HL-60/S4 treated with retinoic acid at 250 ng/mL for 4 days and 3 days (cell line): Measurements from ENCODE around the gene RALA.
"Not testable (repeated sequence)": the region's sequence is repeated elsewhere in the genome, so short reads cannot be mapped to it uniquely, and the experiment has no call there.

Experiments
- in situ Hi-C: fragments of 300-500 bp; cut with MboI; formaldehyde crosslinking; loops from 2 replicates; pipeline ENCODE4 v1.7.0; 2022; ENCODE audit warnings: low sequenced_read_pairs

The RALA gene

DNA sequence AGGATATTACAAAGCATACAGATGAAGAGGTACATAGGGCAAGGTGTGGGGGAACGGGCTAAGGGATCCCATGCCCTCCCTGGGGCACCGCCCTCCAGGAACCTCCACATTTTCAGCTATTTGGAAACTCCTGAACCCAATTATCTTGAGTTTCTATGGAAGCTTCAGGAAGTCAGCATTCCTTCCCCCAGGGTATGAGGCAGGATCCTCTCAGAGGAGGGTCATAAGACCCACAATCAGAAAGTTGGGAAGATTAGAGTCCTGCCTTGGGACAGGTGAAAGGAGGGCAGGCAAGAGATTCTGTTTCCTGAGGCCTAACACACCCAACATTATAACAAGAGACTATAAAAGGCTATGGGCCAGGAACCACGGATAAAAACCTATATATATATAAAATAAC lies 98.0 kb downstream of the RALA start:
- in situ Hi-C loops: no loop called here

- in situ Hi-C loops: no loop called here
Observed at GRCh38 chr7:39721919-39722597, 98.7 kb downstream of the RALA start.

GRCh38 chr7:39727231-39728012 lies 104.0 kb downstream of the RALA start:
- in situ Hi-C loops: no loop called here

- in situ Hi-C loops: no loop called here
Observed at GRCh38 chr7:39732837-39733804, 109.7 kb downstream of the RALA start.

DNA sequence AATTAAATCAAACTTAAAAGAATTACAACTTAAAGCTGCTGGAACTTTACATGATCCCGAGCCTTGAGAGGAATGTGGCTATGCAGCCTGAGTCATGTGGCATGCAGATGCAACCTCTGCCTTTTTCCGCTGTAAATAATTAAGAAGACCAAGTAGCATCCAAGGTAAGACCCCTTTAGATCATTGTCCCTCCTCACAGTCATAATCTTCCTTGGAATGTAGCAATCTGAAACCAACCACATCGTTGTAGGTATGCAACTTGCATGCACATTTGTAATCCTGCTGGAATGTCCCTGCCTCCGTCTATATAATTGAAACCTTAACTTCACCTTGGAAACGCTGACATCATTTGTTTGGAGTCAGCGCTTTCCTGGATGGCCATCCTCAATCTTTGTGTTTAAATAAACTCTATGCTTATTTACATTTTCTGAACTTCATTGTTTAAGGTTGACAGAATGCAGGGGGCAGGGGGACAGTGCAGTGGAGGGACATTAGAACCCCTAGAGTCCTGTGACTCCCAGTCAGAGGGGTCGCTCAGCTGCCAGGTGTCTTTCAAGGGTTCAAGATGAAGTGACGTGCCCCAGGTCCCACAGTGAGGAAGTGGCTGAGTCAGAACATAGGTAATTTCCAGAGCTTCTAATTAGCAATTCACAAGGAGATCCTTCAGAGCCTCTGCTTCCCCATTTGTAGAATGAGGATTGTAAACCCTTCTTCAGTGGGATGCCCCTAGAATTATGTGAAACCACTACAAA lies 110.7 kb downstream of the RALA start:
- in situ Hi-C loops: no loop called here

DNA sequence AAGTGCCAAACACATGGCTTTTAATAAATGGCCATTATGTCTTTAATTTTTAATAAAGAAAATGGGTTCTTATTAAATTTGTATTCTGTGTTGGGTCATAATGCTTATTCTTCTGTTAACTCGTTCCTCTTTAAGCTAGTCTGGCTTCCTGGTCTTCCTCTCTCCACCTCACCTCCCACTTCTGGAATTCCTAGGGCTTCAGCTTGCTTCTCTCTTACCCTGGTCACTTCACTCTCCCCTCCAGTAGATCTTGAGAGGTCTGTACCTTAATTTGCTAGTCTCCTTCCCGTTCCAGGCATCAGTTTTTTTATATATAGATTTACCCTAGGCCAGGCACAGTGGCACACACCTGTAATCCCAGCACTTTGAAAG lies 111.2 kb downstream of the RALA start:
- in situ Hi-C loops: no loop called here

DNA sequence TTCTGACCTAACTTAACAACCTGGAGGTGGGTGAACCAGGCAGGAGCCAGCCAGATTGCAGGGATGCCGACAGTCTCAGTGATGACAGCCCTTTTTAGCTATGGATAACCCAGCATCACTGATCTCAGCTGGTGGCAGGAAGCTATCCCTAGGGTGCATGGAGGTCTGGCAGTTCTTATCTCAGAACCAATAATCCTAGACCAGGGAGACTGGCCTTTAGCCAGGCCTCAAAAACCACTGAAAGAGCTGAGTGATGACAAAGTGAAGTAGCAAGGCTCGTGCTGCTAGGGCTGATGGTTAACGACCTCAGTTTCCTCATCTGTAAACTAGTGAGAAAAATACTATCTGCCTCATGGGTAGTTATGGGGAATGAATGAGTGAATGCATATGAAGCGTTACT lies 112.5 kb downstream of the RALA start:
- in situ Hi-C loops: no loop called here

GRCh38 chr7:39741942-39742623 lies 118.7 kb downstream of the RALA start:
- in situ Hi-C loops: loop anchor here (5.0 kb wide), 1 partner anchor 160 kb away; no protein-coding TSS in a partner anchor

GRCh38 chr7:39744620-39745019 lies 121.2 kb downstream of the RALA start:
- in situ Hi-C loops: loop anchor here (5.0 kb wide), 1 partner anchor 162 kb away; no protein-coding TSS in a partner anchor

- in situ Hi-C loops: no loop called here
Observed at GRCh38 chr7:39745320-39745719, 121.9 kb downstream of the RALA start.

- in situ Hi-C loops: no loop called here
Observed at GRCh38 chr7:39746103-39746819, 122.9 kb downstream of the RALA start.

GRCh38 chr7:39749177-39749576 lies 125.8 kb downstream of the RALA start:
- in situ Hi-C loops: no loop called here

DNA sequence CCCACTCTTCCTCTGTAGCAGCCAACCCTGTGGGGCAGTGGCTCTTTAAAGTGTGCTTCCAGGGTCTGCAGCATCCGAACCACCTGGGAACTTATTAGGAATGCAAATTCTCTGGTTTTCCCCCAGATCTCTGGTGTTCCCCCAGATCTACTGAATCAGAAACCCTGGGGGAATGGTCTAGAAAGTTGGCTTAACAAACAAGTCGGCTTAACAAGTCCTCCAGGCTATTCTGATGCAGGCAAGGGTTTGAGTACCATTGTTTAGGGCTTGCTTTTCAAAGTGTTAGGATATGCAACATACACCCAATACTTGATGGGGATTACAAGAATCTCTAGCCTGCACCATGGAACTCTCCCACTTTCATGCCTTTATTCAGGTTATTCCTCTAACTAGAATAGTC lies 126.3 kb downstream of the RALA start:
- in situ Hi-C loops: no loop called here

DNA sequence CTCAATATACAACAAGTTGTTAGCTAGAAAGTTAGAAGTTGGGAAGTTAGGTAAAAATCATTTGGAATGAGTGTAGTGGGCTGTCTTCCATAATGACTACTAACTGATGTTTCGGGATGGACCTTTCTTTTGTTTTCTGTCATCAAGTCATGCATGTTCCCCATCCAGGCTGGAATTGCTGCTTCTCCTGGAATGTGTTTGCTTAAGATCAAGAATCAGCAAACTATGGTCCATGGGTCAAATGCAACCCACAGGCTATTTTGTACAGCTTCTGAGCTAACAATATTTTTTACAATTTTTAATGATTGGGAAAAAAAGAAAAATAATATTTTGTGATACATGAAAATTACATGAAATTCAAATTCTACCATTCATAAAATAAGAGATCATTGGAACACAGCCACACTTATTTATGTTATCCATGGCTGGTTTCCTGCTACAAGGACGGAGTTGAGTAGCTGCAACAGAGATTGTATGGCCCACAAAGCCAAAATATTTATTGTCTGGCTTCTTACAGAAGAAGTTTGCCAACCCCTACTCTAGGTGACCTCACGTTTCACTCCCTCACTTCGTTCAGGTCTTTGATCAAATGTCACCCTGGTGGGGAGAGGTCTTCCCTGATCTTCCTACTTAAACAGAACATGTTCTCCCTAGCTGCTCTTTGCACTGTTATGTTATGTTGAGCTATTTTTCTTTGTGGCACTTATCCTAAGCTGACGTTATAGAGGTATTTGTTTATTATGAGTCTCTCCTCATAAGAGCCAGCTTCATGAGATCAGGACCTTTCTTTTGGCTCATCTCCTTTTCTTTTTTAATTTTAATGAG lies 127.1 kb downstream of the RALA start:
- in situ Hi-C loops: no loop called here

- in situ Hi-C loops: not testable (repeated sequence)
Observed at GRCh38 chr7:39753237-39753636, 129.9 kb downstream of the RALA start.

DNA sequence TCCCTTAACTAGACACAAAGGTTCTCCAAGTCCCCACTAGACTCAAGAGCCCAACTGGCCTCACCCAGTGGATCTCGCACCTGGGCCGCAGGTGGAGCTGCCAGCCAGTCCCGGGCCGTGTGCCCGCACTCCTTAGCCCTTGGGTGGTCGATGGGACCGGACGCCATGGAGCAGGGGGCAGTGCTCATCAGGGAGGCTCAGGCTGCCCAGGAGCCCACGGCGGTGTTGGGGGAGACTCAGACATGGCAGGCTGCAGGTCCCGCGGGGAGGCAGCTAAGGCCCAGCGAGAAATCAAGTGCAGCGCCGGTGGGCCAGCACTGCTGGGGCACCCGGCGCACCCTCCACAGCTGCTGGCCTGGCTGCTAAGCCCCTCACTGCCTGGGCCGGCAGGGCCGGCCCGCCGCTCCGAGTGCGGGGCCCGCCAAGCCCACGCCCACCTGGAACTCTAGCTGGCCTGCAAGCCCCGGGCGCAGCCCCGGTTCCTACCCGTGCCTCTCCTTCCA lies 130.5 kb downstream of the RALA start:
- in situ Hi-C loops: no loop called here

DNA sequence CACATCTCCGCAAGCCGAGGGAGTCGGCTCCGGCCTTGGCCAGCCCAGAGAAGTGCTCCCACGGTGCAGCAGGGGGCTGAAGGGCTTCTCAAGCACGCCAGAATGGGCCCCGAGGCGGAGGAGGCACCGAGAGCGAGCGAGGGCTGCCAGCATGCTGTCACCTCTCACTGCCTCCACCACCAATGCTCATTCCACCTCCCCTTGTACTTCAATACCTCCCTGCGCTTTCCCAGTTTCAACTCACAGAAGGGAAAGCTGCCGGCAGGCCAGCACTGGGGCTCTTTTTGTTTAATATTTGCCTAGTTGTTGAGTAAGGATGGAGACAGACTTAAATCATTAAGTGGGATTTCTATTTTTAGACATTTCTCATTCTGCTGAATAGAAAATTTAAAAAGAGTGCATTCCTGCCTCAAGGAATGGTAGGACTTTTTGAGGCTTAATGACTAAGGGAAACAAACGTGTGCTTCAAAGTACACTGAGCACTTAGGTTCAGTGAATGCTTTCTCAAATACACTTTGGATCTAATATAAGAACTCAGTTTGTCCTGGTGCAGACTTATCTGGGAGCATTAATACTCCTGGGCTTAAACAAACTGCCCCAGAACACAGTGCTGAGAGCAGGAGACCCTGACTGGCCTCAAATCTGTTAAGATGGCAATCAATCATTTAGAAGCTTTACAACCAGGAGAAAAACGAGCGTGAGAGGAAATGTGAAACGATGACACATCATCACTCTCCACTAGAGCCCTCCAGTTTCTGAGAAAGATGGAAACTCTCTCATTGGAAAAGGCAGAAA lies 131.2 kb downstream of the RALA start:
- in situ Hi-C loops: no loop called here
